ENCODE measurements around the gene MCTP2. TPM values are rescaled to one million over a fixed set of nuclear protein-coding genes. Genes with fewer than 3 reads are reported as not detected.

Gene MCTP2
- total RNA-seq, 1 donor from 2014 or later, result 4.8 TPM

- Mint-ChIP-seq H3K9me3 (peaks cover 6% of the 10 kb centered on the region), H3K27ac (no peak overlapping the region), H3K4me1 (ENCODE audit: unreplicated experiment) (peaks cover 36% of the 10 kb centered on the region), H3K4me3 (no peak overlapping the region), H3K36me3 (no peaks in the 10 kb centered on the region), H3K27me3 (peaks cover 10% of the 10 kb centered on the region)
- TF ChIP-seq CTCF (conservative IDR thresholded peaks at IDR 0.05), result no peak
- DNase-seq (ENCODE audit: extremely low spot score, unreplicated experiment), result no peak
Observed at GRCh38 chr15:94477913-94478553, 246.7 kb downstream of the MCTP2 start.

- H3K27me3 Mint-ChIP-seq, result peaks cover 7% of the 10 kb centered on the region
- no peak for TF ChIP-seq CTCF (conservative IDR thresholded peaks at IDR 0.05)
Observed at GRCh38 chr15:94478763-94479162, 247.4 kb downstream of the MCTP2 start.

GRCh38 chr15:94480289-94480834, 249.0 kb downstream of the MCTP2 start:
- H3K27me3 Mint-ChIP-seq, result peaks cover 10% of the 10 kb centered on the region
- no peak overlapping the region for H3K4me3 Mint-ChIP-seq
- peaks cover 36% of the 10 kb centered on the region for H3K4me1 Mint-ChIP-seq (ENCODE audit: unreplicated experiment)
- H3K36me3 Mint-ChIP-seq, result no peaks in the 10 kb centered on the region
- no peak overlapping the region for H3K27ac Mint-ChIP-seq
- peaks cover 6% of the 10 kb centered on the region for H3K9me3 Mint-ChIP-seq
- no peak for TF ChIP-seq CTCF (conservative IDR thresholded peaks at IDR 0.05)
- DNase-seq (ENCODE audit: extremely low spot score, unreplicated experiment), result no peak

More at GRCh38 chr15:94478763-94479162, 247.4 kb downstream of the MCTP2 start:
- Mint-ChIP-seq H3K36me3 (no peaks in the 10 kb centered on the region), H3K9me3 (peaks cover 6% of the 10 kb centered on the region), H3K4me1 (ENCODE audit: unreplicated experiment) (peaks cover 36% of the 10 kb centered on the region), H3K4me3 (no peak overlapping the region), H3K27ac (no peak overlapping the region)
- DNase-seq (ENCODE audit: extremely low spot score, unreplicated experiment), result no peak

GRCh38 chr15:94485148-94485719, 253.9 kb downstream of the MCTP2 start:
- Mint-ChIP-seq H3K36me3 (no peaks in the 10 kb centered on the region), H3K9me3 (peaks cover 6% of the 10 kb centered on the region), H3K27me3 (peaks cover 10% of the 10 kb centered on the region), H3K4me1 (ENCODE audit: unreplicated experiment) (peaks cover 13% of the 10 kb centered on the region), H3K4me3 (no peak overlapping the region), H3K27ac (no peak overlapping the region)
- DNase-seq (ENCODE audit: extremely low spot score, unreplicated experiment), result no peak
- TF ChIP-seq CTCF (conservative IDR thresholded peaks at IDR 0.05), result no peak

GRCh38 chr15:94487635-94488034, 256.3 kb downstream of the MCTP2 start:
- Mint-ChIP-seq H3K27me3 (peaks cover 5% of the 10 kb centered on the region), H3K36me3 (no peaks in the 10 kb centered on the region), H3K4me3 (no peak overlapping the region), H3K9me3 (peaks cover 3% of the 10 kb centered on the region), H3K27ac (no peak overlapping the region), H3K4me1 (ENCODE audit: unreplicated experiment) (no peaks in the 10 kb centered on the region)
- TF ChIP-seq CTCF (conservative IDR thresholded peaks at IDR 0.05), result no peak
- DNase-seq (ENCODE audit: extremely low spot score, unreplicated experiment), result no peak
